NOMO-1 (cell line): ENCODE results near the gene COPZ2.
"Not testable (repeated sequence)": the region's sequence is repeated elsewhere in the genome, so short reads cannot be mapped to it uniquely, and the experiment has no call there.

Experiments used
- DNase-seq, 2 experiments: peaks; one replicate each; lab custom pipeline; 2025; ENCODE audit not compliant: unreplicated experiment in 2 of 2; lab: John Stamatoyannopoulos, UW

Gene COPZ2

GRCh38 chr17:47989700-47990099, 47.9 kb downstream of the COPZ2 start:
- DNase-seq = no peak

- no peak for DNase-seq
Measured at GRCh38 chr17:47989159-47989558, 48.4 kb downstream of the COPZ2 start.

DNA sequence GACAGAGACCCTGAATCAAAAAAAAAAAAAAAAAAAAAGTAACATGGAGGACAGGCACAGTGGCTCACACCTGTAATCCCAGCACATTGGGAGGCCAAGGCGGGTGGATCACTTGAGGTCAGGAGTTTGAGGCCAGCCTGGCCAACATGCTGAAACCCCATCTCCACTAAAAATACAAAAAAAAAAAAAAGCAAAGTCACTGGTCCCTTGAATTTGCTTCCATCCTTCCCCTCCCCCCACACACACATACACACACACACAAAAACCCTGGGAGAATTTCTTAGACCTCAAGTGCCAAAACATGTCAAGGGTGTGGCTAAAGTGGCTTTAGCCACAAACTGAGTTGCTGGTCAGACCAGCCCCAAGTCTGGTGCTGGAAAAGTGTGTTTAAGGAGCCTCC, 49.2 kb downstream of the COPZ2 start:
- DNase-seq = not testable (repeated sequence)

DNA sequence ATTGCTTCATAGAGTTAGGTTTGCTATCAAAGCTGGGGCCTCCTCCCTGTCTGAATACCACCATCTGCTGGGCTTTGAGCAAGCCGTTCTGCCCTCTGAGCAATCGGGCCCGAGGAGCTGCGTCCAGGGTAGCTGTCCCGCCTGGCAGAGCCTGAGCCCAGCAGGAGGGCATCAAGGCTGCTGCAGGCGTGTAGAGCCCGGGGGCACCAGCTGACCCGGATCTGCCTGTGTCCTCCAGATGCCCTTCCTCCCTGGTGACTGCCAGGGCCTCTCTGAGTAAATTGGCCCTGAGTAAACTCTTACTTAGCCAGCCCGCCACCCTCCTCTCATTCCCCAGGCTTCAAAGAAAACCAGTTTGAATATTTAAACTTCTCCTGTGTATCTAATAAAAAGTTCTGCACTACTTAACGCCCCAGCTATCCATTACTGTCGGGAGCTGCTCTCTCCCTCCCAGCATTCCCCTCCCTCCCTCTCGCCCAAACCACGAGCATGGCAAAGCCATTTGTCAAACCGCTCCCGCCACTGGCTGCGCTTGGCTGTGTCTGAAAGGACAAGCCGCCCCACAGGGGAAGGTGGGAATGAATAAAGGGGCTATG, 50.3 kb downstream of the COPZ2 start:
- DNase-seq = no peak

- DNase-seq = no peak
Measured at GRCh38 chr17:47986520-47986919, 51.1 kb downstream of the COPZ2 start.

GRCh38 chr17:47983492-47984223, 53.9 kb downstream of the COPZ2 start:
- DNase-seq = no peak

GRCh38 chr17:47982645-47983390, 54.8 kb downstream of the COPZ2 start:
- DNase-seq = no peak

GRCh38 chr17:47982091-47982617, 55.4 kb downstream of the COPZ2 start:
- no peak for DNase-seq

DNA sequence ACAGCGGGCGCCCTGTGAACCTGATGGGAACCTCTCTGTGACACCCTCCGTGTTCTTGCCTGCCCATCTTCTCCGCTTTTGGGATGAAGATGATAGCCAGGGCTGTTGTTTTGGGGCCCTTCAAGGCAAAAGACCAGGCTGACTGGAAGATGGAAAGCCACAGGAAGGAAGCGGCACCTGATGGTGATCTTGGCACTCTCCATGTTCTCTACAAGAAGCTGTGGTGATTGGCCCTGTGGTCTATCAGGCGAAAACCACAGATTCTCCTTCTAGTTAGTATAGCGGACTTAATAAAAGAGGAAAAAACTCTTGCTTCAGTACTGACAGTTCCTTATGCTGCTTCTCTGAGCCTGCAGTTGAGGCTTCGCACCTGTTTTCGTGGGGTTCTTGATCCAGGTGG, 56.1 kb downstream of the COPZ2 start:
- DNase-seq = no peak

DNA sequence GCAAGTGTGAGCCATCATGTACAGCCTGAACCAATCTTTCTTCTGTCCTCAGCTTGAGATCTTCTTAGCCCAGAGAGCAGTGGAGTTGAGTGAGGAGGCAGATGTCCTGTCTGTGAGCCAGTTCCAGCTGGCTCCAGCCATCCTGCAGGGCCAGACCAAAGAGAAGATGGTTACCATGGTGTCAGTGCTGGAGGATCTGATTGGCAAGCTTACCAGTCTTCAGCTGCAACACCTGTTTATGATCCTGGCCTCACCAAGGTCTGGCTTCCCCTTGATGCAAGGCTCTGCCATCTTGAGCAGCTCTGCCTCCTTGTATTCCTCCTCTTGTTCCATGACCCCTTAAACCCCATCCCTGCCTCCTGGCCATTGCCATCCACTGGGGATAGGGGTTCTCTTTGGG, 57.1 kb downstream of the COPZ2 start:
- DNase-seq = no peak

DNA sequence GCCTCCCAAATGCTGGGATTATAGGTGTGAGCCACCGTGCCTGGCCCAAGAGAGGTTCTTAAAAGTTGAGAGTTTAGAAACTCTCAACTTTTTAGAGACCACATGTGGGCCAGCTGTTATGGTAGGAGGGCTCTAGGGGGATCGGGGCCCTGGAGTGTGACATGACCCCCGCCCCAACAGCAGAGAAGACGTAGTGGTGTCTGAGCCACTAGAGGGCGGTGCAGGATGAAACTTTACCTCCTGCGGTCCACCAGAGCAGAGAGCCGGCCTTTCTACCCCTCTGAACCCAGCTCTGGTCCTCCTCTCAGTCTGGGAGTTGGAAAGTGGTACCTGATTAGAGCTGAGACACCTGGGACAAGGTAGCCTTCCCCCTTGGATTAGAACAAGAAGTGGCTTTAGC, 59.3 kb downstream of the COPZ2 start:
- DNase-seq = peak; percentile 41
